Kidney (tissue), 14 donors: ENCODE measurements around the gene FBXL14. TPM values are rescaled to one million over a fixed set of nuclear protein-coding genes. Genes with fewer than 3 reads are reported as not detected.

ENCODE experiments used
- DNase-seq, 5 donors: peaks; one replicate each; pipeline ENCODE4 v3.0.0-alpha.2; 2013 to 2020
- FAIRE-seq: peaks from 2 replicates; lab custom pipeline; 2012; peaks lifted over from hg19 to GRCh38; lab: Jason Lieb, UNC
- H3K27ac ChIP-seq, 2 donors: one replicate each; pipeline ENCODE4 v1.7.0; 2013; ENCODE audit warnings: low read depth in 2 of 2, low read length in 2 of 2, inconsistent platforms in 1 of 2
- H3K27me3 ChIP-seq: one replicate; pipeline ENCODE4 v1.7.1; 2013; ENCODE audit warnings: low read length, inconsistent platforms; ENCODE audit not compliant: control insufficient read depth, insufficient read depth
- H3K36me3 ChIP-seq, 3 donors: one replicate each; pipeline versions ENCODE4 v1.7.0 to v1.7.1; 2013; ENCODE audit warnings: low read length in 3 of 3, control low read depth in 1 of 3, inconsistent platforms in 1 of 3; ENCODE audit not compliant: insufficient read depth in 3 of 3, control insufficient read depth in 2 of 3
- H3K4me1 ChIP-seq, 3 donors: one replicate each; pipeline versions ENCODE4 v1.7.0 to v1.7.1; 2013; ENCODE audit warnings: low read length in 3 of 3, inconsistent platforms in 1 of 3, low read depth in 1 of 3; ENCODE audit not compliant: control insufficient read depth in 2 of 3, insufficient read depth in 2 of 3
- H3K4me3 ChIP-seq, 3 donors: one replicate each; pipeline versions ENCODE4 v1.7.0 to v1.8.1; 2013; ENCODE audit warnings: low read length in 3 of 3, control low read depth in 1 of 3, inconsistent platforms in 1 of 3
- H3K9ac ChIP-seq, 3 donors: one replicate each; pipeline versions ENCODE4 v1.7.0 to v1.7.1; 2013; ENCODE audit warnings: low read length in 3 of 3, control low read depth in 1 of 3, inconsistent platforms in 1 of 3
- H3K9me3 ChIP-seq, 3 donors: one replicate each; pipeline versions ENCODE4 v1.7.0 to v1.7.1; 2013; ENCODE audit warnings: low read length in 3 of 3, control low read depth in 1 of 3, inconsistent platforms in 1 of 3; ENCODE audit not compliant: control insufficient read depth in 2 of 3, insufficient read depth in 1 of 3
- CTCF ChIP-seq: IDR thresholded peaks from 3 replicates; pipeline ENCODE4 v1.5.1; 2012; ENCODE audit warnings: mild to moderate bottlenecking, moderate library complexity, borderline replicate concordance; ENCODE audit not compliant: insufficient read depth; ENCODE audit errors: extremely low read depth
- intact Hi-C: fragments of 100-400 bp; cut with DNase I; formaldehyde crosslinking; loops from one replicate; pipeline ENCODE4 v1.11.1; 2022
- polyA plus RNA-seq: library from polyadenylated mRNA; stranded (reverse); fragments of 350-450 nt; fragmentation: Illumina TruSeq; extraction: RNeasy Lipid Tissue Mini Kit (QIAGEN cat#74804); gene quantifications from one replicate; pipeline ENCODE4 v1.2.3, GENCODE V29; 2014; ENCODE audit warnings: low read depth, low replicate concordance; ENCODE audit not compliant: insufficient read depth
- total RNA-seq: library from RNA; stranded (reverse); fragmentation: NEBNext Ultra II Directional; extraction: Animal tissue kit (Norgen Biotek cat#: 25700); gene quantifications from one replicate; pipeline ENCODE4 v1.2.1, GENCODE V29; 2021
- donor health status: control.
- donor health status: control.
- donor health status: control.
- donor health status: control.
- donor health status: control.
- donor health status: DM: yes; HTN: yes; CAD: no.
- donor health status: Normal renal cell carcinoma (clear cell type).

FBXL14 gene
- total and polyA plus RNA-seq, 2 donors from 2014 or later: 5.3 to 17.9 TPM

- H3K27ac ChIP-seq: no peak overlapping the region
- H3K9ac ChIP-seq: no peak overlapping the region
- H3K27me3 ChIP-seq: no peaks in the 10 kb centered on the region
- intact Hi-C loops: loop anchor here (10.0 kb wide), 1 partner anchor 292 kb away; no protein-coding TSS in a partner anchor
- peaks cover 0 to 3% (median 0%) of the 10 kb centered on the region in 3 donors for H3K36me3 ChIP-seq
- peaks cover 0 to 3% (median 0%) of the 10 kb centered on the region in 3 donors for H3K4me1 ChIP-seq
- DNase-seq (no peak), FAIRE-seq (no peak)
- H3K4me3 ChIP-seq: no peak overlapping the region
- H3K9me3 ChIP-seq: no peaks in the 10 kb centered on the region
- no peak for TF ChIP-seq CTCF
Measured at GRCh38 chr12:1642513-1642912, 48.1 kb upstream of the FBXL14 start.

- FAIRE-seq (no peak), DNase-seq (no peak)
- Histone ChIP-seq H3K4me3 (no peak overlapping the region), H3K27ac (no peak overlapping the region), H3K9ac (no peak overlapping the region), H3K9me3 (no peaks in the 10 kb centered on the region), H3K4me1 (peaks cover 0 to 3% (median 0%) of the 10 kb centered on the region in 3 donors), H3K36me3 (peaks cover 0 to 3% (median 0%) of the 10 kb centered on the region in 3 donors), H3K27me3 (no peaks in the 10 kb centered on the region)
- no peak for TF ChIP-seq CTCF
- intact Hi-C loops: loop anchor here (10.0 kb wide), 1 partner anchor 294 kb away; no protein-coding TSS in a partner anchor
Measured at GRCh38 chr12:1640328-1641234, 46.2 kb upstream of the FBXL14 start.

GRCh38 chr12:1639538-1639937 lies 45.2 kb upstream of the FBXL14 start:
- Histone ChIP-seq H3K9me3 (no peaks in the 10 kb centered on the region), H3K27ac (no peak overlapping the region), H3K36me3 (peaks cover 0 to 3% (median 0%) of the 10 kb centered on the region in 3 donors), H3K4me1 (no peaks in the 10 kb centered on the region), H3K27me3 (no peaks in the 10 kb centered on the region), H3K9ac (no peak overlapping the region), H3K4me3 (no peak overlapping the region)
- no peak for TF ChIP-seq CTCF
- no peak for DNase-seq
- FAIRE-seq: no peak
- intact Hi-C loops: no loop called here
